Stimulated activated CD8-positive, alpha-beta memory T cell treated with anti-CD3 and anti-CD28 coated beads, Interleukin-7, amount 100 ng/mL, for 24 hours (primary cell): Measurements from ENCODE around the gene C11orf91.
"Not testable (repeated sequence)": the region's sequence is repeated elsewhere in the genome, so short reads cannot be mapped to it uniquely, and the experiment has no call there.

Experiments used
- DNase-seq: peaks from one replicate; pipeline ENCODE4 v3.0.0-alpha.2; 2020; ENCODE audit warnings: low read depth

C11orf91 gene

DNA sequence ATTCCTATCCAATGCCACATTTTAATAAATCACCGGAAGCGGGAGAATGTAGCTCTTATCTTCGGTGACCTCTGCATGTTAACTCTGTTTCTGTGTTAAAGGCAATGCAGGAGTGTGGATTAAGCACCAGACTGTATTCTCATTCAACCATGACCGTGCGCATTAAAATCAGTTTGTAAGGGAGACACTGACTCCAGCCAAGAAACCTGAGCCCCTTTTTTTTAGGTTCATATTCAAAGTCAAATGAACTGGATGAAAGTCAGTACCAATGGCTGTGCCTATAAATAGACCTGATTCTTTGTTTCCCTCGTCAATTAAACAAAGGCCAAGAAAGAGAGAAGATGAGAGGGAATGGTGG lies 32.2 kb downstream of the C11orf91 start:
- DNase-seq = no peak

DNA sequence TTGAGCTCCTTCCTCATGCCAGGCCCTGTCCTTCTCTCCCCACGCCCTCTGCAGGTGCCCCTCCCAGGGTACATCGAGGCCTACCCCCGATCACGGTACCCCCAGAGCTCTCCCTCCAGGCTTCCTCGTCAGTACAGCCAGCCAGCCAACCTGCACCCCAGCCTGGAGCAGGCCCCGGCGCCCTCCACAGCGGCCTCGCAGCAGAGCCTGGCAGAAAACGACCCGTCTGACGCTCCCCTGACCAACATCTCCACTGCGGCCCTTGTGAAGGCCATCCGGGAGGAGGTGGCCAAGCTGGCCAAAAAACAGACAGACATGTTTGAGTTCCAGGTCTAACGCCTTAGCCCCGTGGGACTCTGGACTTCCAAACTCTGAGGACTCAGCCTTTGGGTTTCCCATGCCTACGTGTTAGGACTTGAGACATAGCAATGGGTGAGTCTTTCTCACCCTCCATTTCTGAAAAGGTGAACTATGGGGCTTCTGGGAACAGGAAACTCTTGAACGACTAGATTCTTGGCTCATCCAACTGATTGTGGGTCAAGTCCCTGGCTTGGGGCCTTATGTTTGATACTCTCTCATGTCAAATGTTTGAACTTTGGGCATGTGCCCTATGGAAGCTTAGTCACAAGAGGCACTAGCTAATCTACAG lies 32.7 kb downstream of the C11orf91 start:
- DNase-seq = no peak

DNA sequence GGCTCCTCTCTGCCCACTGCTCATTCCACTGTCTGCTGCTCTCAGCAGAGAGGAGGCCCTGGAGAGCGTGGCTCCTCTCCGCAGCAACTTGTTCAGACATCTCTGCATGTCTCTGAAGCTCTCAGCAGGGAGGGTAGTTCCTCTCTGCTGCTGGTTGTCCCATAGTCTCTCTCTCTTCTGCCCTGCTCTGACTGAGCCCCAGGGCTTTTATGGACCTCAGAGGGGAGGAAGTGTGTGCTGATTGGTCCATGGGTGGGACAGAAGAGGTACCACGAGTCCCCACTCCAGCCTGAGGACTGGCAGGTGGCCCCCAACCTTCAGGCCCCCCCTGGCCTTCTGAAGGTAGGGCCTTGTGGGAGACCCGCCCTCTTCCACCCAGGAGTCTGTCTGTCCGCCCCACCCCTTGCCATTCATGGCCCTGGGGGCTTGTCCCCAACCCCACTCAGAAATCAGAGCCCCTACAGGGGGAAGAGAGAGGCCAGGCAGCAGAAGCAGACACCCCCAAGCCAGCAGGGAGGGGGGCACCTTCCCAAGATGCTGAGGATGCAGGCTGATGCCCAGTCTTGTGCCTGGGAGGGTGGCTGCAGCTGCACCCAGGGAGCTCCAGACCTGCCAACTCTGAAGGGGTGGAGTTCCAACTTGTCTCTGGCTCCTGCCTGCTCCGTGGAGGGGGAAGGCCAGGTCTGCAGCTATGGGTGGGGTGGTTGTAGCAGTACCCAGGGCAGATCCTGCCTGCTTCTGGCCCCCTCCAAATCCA lies 35.1 kb downstream of the C11orf91 start:
- DNase-seq = no peak

DNA sequence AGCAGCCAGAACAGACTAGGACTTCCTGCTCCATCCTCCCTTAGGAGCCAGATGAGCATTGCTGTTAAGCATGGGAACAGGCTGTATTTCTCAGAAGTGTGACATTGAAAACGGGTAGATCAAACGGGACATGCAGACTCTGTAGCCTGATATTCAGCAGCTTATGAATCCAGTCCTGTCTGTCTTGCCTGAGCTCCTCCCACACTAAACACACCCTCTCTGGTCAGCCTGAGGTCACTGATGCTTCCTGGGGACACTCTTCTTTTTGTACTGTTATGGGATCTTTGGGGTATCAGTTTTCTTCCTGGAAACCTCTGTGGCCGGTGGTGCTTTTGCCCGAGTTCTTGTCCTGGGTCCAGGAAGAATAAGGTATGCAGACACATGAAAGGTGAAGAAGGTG lies 35.8 kb downstream of the C11orf91 start:
- DNase-seq = no peak

DNA sequence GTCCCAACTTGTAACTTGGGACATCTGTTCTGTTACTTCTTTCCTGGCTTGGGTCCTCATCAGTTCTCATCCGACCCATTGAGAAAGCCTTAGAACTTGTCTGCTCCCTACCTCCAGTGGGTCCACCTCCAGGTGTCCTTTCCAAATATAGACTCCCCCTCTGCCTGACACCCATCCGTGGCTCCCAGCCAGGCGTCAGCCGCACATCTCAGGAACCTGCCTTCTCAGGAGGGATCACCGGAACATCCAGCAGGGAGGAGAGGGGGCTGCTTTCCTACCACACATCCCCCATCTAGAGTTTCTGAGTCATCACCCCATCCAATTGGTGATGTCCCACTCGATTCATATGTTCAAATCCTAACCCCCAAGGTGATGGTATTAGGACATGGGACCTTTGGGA lies 36.5 kb downstream of the C11orf91 start:
- no peak for DNase-seq

DNA sequence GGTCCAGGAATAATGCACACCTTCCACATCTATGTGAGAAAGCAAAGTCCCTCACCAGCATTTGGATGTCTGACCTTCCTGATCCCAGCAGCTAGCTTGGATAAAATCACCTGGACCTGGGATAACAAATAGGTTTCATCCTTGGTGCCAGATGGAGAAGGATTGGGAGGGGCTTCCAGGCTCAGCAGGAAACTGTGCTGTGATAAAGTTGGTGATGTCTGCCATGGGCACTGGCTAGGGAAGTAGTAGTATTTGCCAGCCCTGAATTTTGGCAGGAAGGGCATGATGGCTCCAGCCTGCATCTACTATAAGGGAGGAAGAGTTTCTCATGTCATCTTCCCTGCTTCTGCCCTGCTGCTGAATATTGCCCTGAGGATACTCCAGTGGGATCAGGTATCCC lies 37.5 kb downstream of the C11orf91 start:
- DNase-seq = no peak

DNA sequence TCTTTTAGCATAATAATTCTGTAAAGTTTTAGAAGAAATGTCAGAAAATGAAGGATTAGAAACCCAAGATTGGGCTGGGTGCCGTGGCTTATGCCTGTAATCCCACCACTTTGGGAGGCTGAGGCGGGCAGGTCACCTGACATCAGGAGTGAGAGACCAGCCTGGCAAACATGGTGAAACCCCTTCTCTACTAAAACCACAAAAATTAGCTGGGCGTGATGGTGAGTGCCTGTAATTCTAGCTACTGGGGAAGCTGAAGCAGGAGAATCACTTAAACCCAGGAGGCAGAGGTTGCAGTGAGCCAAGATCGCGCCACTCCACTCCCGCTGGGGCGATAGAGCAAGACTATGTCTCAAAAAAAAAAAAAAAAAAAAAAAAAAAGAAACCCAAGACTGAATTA lies 39.1 kb downstream of the C11orf91 start:
- not testable (repeated sequence) for DNase-seq

DNA sequence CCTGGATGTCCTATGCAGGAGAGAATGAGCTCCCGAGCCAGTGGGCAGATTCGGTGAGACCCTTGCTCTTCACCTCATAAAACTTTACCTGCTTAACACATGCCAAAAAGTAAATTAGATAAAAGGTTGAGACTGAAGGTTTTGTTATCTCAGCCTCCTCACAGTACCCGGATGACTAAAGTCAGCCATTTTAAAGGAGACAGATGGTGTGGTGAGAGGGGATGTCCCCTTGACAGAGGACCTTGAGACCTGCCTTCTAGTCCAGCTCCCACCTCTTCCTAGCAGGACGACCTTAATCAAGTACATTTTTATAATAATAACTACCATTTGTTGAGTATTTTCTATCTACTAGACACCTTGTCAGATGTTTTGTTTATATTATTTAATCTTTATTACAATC lies 39.7 kb downstream of the C11orf91 start:
- no peak for DNase-seq

DNA sequence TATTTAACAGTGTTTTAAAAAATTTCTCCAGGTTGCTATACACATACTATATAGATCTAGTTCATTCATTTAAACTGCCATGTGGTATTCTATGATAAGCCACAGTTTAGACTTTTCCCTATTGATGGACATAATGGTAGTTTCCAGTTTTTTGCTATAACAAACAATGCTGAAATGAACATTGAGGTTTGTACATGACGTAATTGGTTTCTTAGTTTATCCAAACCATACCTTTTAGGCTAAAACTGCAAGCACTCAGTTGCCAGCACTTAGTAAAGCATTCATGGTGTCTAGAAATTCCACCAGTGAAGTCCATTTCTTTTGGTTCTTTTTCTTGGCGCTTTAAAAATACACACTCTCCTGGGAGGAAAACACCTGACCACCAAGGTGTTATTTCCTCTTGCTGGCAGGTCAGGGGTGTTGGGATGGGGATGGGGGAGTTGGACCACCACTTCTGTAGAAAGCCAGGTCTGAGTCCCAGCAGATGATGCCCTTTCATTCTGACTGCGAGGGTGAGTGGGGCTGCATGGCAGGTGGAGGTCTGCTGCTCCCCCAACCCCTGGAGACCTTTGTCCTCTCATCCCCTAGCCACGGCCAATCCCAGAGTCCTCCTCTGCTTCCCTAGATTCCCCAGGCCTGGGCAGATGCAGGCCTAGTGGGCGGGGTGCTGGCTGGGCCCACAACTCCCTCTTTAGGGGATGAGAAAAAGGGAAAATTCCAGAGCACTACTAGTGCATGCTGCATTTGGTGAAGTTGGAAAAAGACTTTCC lies 41.1 kb downstream of the C11orf91 start:
- no peak for DNase-seq

DNA sequence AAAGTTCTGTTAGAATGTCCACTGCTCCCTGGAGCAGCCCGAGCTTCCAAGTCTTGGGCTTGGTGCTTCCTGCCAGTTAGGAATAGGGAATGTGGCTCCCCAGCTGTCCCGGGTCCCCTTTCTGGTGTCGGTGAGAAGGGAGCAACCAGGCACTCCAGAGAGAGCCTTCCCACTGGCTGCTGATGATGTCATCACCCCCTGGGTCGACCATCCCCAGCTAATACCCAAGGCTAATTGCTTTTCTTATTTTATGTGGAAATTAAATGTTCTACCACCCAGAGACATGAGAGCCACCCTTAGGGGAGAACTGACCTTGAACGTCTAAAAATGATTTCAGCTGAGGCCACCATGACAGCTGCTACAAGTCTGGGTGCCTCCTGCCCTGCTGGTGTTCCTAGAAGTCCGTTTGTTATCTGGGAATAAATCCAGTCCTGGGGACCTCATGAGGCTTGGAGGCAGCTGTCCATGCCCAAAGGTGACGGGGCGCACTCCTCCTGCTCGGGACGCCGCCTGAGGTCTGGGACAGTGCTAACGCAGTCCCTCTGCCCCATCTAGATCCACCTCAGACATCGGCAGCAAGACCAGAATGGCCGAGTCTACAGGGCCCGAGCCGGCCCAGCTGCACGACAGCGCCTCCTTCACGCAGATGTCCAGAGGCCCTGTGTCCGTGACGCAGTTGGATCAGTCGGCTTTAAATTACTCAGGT lies 42.3 kb downstream of the C11orf91 start:
- no peak for DNase-seq

DNA sequence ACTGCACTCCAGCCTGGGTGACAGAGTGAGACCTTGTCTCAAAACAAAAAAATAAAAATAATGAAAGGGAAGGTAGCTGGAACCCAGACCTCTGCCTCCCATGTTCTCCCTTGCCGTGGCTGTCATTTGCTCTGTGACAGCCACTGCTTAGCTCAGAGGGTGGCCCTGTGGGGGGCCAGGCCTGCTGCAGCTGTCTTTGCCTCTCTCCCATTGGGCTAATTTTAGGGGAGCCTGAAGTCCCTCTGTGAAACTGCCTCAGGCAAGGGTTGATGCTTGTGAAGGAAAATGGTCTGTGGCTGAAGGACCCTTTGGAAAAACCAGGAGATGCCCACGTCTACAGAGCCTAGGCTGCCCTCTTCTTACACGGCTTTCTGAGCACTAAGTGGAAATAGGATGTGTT lies 42.9 kb downstream of the C11orf91 start:
- DNase-seq = no peak

DNA sequence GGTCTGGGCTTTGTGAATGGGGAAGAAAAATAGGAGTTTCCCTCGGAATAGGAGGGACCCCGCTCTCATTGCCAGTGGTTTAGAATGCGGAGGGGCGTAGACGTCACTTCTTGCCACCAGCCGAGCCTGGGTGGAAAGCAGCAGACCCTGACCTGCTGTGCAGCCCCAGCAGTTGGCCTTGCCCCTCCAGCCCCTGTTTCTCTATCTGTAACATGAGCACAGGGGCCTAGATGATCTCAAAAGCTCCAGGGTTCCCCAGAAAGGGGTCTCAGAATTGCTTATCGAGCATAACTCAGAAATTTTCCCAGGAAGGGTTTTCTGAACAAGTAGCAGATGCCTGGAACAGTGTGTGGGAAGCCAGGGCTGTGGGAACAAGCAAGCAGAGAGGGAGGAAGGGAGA lies 43.9 kb downstream of the C11orf91 start:
- DNase-seq = no peak

DNA sequence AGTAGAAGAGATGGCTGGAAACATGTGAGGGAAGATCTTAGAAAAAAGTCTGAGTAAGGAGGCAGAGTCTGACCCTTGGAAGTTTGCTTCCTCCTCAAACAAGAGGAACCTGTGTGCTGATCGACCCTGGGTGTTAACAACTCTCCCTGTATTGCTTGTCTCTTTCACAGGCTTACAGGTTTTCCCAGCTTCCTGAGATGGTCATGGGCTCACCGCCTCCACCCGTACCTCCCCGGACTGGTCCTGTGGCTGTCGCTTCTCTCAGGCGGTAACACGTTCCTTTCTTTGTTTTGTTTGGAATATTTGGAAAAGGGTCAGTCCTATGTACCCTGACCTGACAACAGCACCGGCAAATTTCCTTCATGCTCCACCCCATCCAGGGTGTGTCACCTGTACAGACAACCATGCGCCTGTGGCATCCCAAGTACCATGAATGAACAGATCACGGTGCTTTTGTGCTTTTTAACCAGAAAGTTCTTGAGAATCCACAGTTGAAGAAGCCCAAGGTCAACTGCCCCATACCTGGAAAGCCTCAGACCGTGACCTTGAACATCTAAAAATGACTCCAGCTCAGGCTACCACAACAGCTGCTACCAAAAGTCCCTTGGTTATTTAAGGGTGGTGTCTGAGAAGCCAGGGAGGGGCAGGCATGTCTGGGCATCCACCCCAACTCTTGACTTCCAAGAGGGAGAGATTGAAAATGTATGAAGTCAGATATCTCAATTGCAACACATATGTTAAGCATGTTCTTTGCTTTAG lies 44.6 kb downstream of the C11orf91 start:
- DNase-seq = no peak

DNA sequence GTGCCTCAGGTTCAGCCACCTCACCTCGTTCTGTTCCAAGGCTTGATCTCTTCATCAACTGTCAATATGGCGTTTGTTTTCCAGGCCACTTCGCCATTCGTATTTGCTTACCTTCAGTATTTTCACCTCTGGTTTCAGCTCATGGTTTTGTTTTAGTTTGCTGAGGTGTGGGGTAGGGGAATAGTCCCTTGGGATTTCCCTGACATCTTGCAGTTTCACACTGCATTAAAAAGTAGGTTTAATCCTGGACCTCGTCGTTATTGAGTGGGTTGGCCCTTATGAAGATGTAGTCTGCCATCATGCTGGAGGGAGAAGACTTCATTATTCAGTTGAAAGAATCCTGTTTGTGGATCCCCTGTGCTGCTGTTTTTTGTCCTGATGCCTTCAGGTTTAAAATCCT lies 46.0 kb downstream of the C11orf91 start:
- no peak for DNase-seq

DNA sequence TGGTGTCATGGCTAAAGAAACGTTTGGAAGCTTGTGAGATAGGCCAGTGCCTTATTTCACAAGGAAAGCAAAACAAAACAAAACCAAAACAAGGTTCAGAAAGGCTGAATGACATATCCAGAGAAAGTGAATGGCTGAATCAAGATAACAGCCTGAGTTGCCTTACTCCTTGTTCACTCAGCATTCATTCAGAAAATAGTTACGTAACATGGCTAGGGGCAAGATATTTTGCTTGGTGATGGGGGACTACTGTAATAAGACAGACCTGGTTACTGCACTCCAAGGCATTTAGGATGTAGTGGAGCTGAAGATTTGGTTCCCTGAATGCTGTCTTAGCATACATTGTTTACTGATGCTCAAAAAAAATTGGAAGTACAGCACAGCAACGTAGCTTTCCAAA lies 47.7 kb downstream of the C11orf91 start:
- no peak for DNase-seq

DNA sequence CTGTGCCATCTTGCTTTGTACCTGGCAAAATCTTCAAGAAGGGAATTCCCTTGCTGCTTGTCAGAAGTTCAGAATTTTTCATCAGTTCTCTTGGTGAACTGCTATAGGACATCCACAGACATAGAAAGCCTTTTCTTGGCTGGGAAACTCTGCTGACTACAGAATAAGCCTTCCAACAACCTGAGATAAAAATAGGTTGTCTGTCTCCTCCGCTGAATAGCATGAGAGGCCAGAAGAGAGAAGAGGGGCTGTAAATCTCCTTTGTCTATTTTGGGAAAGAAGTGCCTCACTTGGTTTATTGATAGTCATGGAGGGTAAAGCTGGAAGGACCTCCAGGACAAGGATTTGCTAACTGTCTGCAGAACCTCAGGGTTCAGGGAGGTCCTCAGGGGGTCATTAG lies 48.2 kb downstream of the C11orf91 start:
- no peak for DNase-seq

DNA sequence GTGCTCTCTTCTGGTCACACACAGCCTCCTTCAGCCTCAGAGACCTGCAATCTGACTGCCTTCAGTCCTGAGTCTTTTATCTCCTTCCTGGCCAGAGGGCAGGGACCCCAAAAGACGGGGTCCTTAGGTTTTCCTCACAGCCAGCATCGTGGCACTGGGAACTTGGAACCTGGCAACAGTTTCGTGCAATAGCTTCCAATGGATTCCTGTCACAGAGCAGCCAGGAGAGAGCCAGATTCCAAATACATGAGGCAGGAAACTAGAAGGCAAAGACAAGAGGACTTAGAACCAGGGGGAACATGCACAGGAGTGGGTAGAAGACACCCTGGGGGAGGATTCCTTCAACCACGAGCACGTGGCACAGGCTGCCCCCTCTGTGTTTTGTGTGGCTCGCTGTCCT lies 48.6 kb downstream of the C11orf91 start:
- no peak for DNase-seq

DNA sequence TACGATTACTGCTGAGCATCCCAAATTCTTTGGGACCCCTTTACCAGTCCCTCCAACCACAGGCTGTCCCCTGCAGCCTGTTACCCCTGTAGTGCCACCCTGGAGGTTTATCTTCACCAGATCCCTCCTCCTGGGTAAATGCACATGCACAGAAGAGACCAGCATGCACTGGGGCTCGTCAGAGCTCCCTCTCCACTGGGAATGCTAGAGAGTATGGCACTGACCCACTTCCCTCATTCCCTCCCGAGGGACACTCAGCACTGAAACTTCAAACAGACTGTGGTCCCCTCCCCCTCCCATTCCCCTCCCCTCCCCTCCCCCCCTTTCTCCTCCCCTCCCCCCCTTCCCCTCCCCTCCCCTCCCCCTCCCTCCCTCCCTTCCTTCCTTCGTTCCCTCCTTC lies 49.1 kb downstream of the C11orf91 start:
- DNase-seq = no peak

DNA sequence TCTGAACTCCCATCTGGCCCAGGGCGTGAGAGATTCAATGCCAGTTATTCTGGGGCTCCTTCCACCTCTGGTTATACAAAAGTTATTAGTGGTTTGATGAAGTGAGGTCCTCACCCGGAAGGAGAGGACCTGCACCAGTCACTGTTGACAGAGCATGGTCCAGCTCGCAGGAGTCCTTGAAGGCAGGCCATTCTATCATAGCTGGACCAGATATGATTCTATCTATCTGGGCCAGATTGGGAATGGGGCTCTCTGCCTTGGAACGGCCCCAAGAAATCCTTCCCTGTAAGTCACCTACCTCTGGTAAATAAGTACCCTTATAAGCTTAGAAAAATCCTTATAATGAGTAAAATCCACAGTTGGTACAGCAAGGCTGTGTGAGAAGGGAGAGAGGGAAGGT lies 50.7 kb downstream of the C11orf91 start:
- DNase-seq = no peak
